PC-3 (cell line): ENCODE measurements around the gene WDR76.

Experiments
- EZH2phosphoT487 ChIP-seq: fragments of 300-600 bp; sonication (generic); IDR thresholded peaks from 2 replicates; pipeline ENCODE4 v1.6.1; 2018; ENCODE audit warnings: mild to moderate bottlenecking, antibody characterized with exemption, low read length, borderline replicate concordance
- TF ChIP-seq, protein P1 (sequence below): fragments of 300-600 bp; sonication (generic); conservative IDR thresholded peaks from 2 replicates; pipeline ENCODE4 v1.5.1; 2017; ENCODE audit warnings: antibody characterized with exemption, low read depth, mild to moderate bottlenecking, low read length

- TF ChIP-seq, protein P1, sequence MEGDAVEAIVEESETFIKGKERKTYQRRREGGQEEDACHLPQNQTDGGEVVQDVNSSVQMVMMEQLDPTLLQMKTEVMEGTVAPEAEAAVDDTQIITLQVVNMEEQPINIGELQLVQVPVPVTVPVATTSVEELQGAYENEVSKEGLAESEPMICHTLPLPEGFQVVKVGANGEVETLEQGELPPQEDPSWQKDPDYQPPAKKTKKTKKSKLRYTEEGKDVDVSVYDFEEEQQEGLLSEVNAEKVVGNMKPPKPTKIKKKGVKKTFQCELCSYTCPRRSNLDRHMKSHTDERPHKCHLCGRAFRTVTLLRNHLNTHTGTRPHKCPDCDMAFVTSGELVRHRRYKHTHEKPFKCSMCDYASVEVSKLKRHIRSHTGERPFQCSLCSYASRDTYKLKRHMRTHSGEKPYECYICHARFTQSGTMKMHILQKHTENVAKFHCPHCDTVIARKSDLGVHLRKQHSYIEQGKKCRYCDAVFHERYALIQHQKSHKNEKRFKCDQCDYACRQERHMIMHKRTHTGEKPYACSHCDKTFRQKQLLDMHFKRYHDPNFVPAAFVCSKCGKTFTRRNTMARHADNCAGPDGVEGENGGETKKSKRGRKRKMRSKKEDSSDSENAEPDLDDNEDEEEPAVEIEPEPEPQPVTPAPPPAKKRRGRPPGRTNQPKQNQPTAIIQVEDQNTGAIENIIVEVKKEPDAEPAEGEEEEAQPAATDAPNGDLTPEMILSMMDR: no peak
- no peak for TF ChIP-seq EZH2phosphoT487
Observed at GRCh38 chr15:43883571-43883970, 56.8 kb downstream of the WDR76 start.
